ENCODE results near the gene LDLRAD4. TPM values are rescaled to one million over a fixed set of nuclear protein-coding genes. Genes with fewer than 3 reads are reported as not detected.

LDLRAD4 gene
- polyA plus RNA-seq, 1 of the 3 experiments (the other 2 are of a cell fraction) = 0.16 TPM

GRCh38 chr18:13568443-13569392, 350.2 kb downstream of the LDLRAD4 start:
- CTCF ChIA-PET = interaction anchor here (1.7 kb wide), 1 partner anchor 11 kb away, joined by 10 read pairs; no protein-coding TSS in a partner anchor
- Histone ChIP-seq H3K36me3 (replicated peaks in 1 of 2; ENCODE audit: control insufficient read depth in 1 of 2, insufficient read depth in 2 of 2, low read length in 1 of 2) (no peaks in the 10 kb centered on the region), H3K9ac (no peak overlapping the region)

GRCh38 chr18:13570216-13570615, 351.7 kb downstream of the LDLRAD4 start:
- CTCF ChIA-PET = interaction anchor here (1.2 kb wide), 1 partner anchor 12 kb away, joined by 6 read pairs; no protein-coding TSS in a partner anchor
- Histone ChIP-seq H3K4me1 (ENCODE audit: control insufficient read depth in 1 of 2, insufficient read depth in 2 of 2, low read depth in 1 of 2, low read length in 1 of 2) (peaks cover 0 to 16% of the 10 kb centered on the region in 2 experiments; a peak in 1 of 4 replicates), H3K27ac (ENCODE audit: low read depth in 2 of 2, low read length in 1 of 2) (no peak overlapping the region; a peak in 1 of 4 replicates), H2AFZ (ENCODE audit: low read depth) (no peak overlapping the region), H3K4me2 (no peak overlapping the region), H3K79me2 (ENCODE audit: insufficient read depth) (no peaks in the 10 kb centered on the region), H3K9me2 (no peaks in the 10 kb centered on the region), H3K4me3 (ENCODE audit: low read depth in 2 of 2, low read length in 1 of 2) (no peak overlapping the region), H3K36me3 (replicated peaks in 1 of 2; ENCODE audit: control insufficient read depth in 1 of 2, insufficient read depth in 2 of 2, low read length in 1 of 2) (no peaks in the 10 kb centered on the region), H3F3A (replicated peaks; ENCODE audit: insufficient read depth) (no peaks in the 10 kb centered on the region), H3K9me3 (no peaks in the 10 kb centered on the region), H3K27me3 (ENCODE audit: insufficient read depth) (no peaks in the 10 kb centered on the region), H3K9ac (no peak overlapping the region), H4K20me1 (ENCODE audit: insufficient read depth) (no peaks in the 10 kb centered on the region)
- POLR2A ChIA-PET = no interaction called here
- 44% methylated on average over 9 of the region's 17 CpGs for WGBS (ENCODE audit: low lambda C conversion rate)
- DNase-seq = peak; percentile 63
- 0 out of 2 replicates have a peak, but pooled peaks have one; percentile 39 for TF ChIP-seq MXI1 (IDR thresholded peaks at IDR 0.05; ENCODE audit: low read depth, low read length)
- peak; percentile 63 for TF ChIP-seq GATA2 (CRISPR knock-in tag; IDR thresholded peaks at IDR 0.05)
- TF ChIP-seq MEF2A (IDR thresholded peaks at IDR 0.05; ENCODE audit: borderline replicate concordance, low read depth) = no peak
- TF ChIP-seq FOSL2 (IDR thresholded peaks at IDR 0.05; ENCODE audit: borderline replicate concordance, low read depth) = no peak
- TF ChIP-seq TCF12 (IDR thresholded peaks at IDR 0.05) = no peak

More at GRCh38 chr18:13568443-13569392, 350.2 kb downstream of the LDLRAD4 start:
- Histone ChIP-seq H4K20me1 (ENCODE audit: insufficient read depth) (no peaks in the 10 kb centered on the region), H3K9me2 (no peaks in the 10 kb centered on the region), H3F3A (replicated peaks; ENCODE audit: insufficient read depth) (no peaks in the 10 kb centered on the region), H2AFZ (ENCODE audit: low read depth) (no peak overlapping the region), H3K4me2 (no peak overlapping the region), H3K27me3 (ENCODE audit: insufficient read depth) (no peaks in the 10 kb centered on the region), H3K4me1 (ENCODE audit: control insufficient read depth in 1 of 2, insufficient read depth in 2 of 2, low read depth in 1 of 2, low read length in 1 of 2) (peaks cover 0 to 24% of the 10 kb centered on the region in 2 experiments; a peak in 1 of 4 replicates), H3K9me3 (no peaks in the 10 kb centered on the region), H3K4me3 (ENCODE audit: low read depth in 2 of 2, low read length in 1 of 2) (no peak overlapping the region), H3K27ac (ENCODE audit: low read depth in 2 of 2, low read length in 1 of 2) (no peak overlapping the region), H3K79me2 (ENCODE audit: insufficient read depth) (no peaks in the 10 kb centered on the region)
- no peak for TF ChIP-seq MEF2A (IDR thresholded peaks at IDR 0.05; ENCODE audit: borderline replicate concordance, low read depth)
- 63% methylated on average over 14 of the region's 14 CpGs for WGBS (ENCODE audit: low lambda C conversion rate)
- POLR2A ChIA-PET = no interaction called here
- DNase-seq = no peak

GRCh38 chr18:13570856-13571495, 352.4 kb downstream of the LDLRAD4 start:
- ChIA-PET CTCF (interaction anchor here (1.0 kb wide), 2 partner anchors 11 to 59 kb away, joined by 3 to 4 read pairs; no protein-coding TSS in a partner anchor), POLR2A (no interaction called here)
- no peaks in the 10 kb centered on the region for H3K79me2 ChIP-seq (ENCODE audit: insufficient read depth)
- no peaks in the 10 kb centered on the region for H4K20me1 ChIP-seq (ENCODE audit: insufficient read depth)
- no peak overlapping the region for H3K4me3 ChIP-seq (ENCODE audit: low read depth in 2 of 2, low read length in 1 of 2)
- H3K4me2 ChIP-seq = no peak overlapping the region
- no peak overlapping the region for H3K9ac ChIP-seq
- no peak overlapping the region for H3K27ac ChIP-seq (ENCODE audit: low read depth in 2 of 2, low read length in 1 of 2)
- H3K36me3 ChIP-seq (replicated peaks in 1 of 2; ENCODE audit: control insufficient read depth in 1 of 2, insufficient read depth in 2 of 2, low read length in 1 of 2) = no peaks in the 10 kb centered on the region
- no peaks in the 10 kb centered on the region for H3F3A ChIP-seq (replicated peaks; ENCODE audit: insufficient read depth)
- no peak overlapping the region for H2AFZ ChIP-seq (ENCODE audit: low read depth)
- WGBS (ENCODE audit: low lambda C conversion rate) = 77% methylated on average over 7 of the region's 7 CpGs
- TF ChIP-seq MXI1 (IDR thresholded peaks at IDR 0.05; ENCODE audit: low read depth, low read length) (no peak), USF2 (IDR thresholded peaks at IDR 0.05; ENCODE audit: borderline replicate concordance, low read depth, low read length) (no peak), REST (IDR thresholded peaks at IDR 0.05; ENCODE audit: low read depth, low read length) (no peak), GABPA (IDR thresholded peaks at IDR 0.05; ENCODE audit: low read depth) (no peak), FOSL2 (IDR thresholded peaks at IDR 0.05; ENCODE audit: borderline replicate concordance, low read depth) (no peak)
- H3K9me2 ChIP-seq = no peaks in the 10 kb centered on the region
- no peaks in the 10 kb centered on the region for H3K9me3 ChIP-seq
- no peak for DNase-seq
- no peaks in the 10 kb centered on the region for H3K27me3 ChIP-seq (ENCODE audit: insufficient read depth)
- peaks cover 0 to 13% of the 10 kb centered on the region in 2 experiments; a peak in 1 of 4 replicates for H3K4me1 ChIP-seq (ENCODE audit: control insufficient read depth in 1 of 2, insufficient read depth in 2 of 2, low read depth in 1 of 2, low read length in 1 of 2)

Measured in SK-N-SH (cell line).